Endothelial cell of umbilical vein (primary cell): ENCODE data around the gene RASGRP4. TPM values are rescaled to one million over a fixed set of nuclear protein-coding genes. Genes with fewer than 3 reads are reported as not detected.

Experiments used
- BruUV-seq: library from RNA; stranded (reverse); fragments of 400-500 nt; replicated peaks from 2 replicates; lab custom pipeline; 2021; lab: Mats Ljungman, UMichigan
- CTCF ChIA-PET: fragments of 300-600, 350-600 bp; sonication (Branson Sonifier 250); formaldehyde crosslinking; loops from one replicate; lab custom pipeline; 2021; ENCODE audit warnings: antibody characterized with exemption, inconsistent platforms; lab: Charles Lee
- POLR2A ChIA-PET: fragments of 300-600, 350-600 bp; sonication (Branson Sonifier 250); formaldehyde crosslinking; loops from one replicate; lab custom pipeline; 2021; ENCODE audit warnings: antibody characterized with exemption, inconsistent platforms; lab: Charles Lee
- DNase-seq: peaks from one replicate; pipeline ENCODE4 v3.0.0-alpha.2; 2011; ENCODE audit warnings: low read depth, low spot score
- FAIRE-seq: peaks from 2 replicates; lab custom pipeline; 2011; peaks lifted over from hg19 to GRCh38; lab: Jason Lieb, UNC
- H2AFZ ChIP-seq: 2 replicates; pipeline ENCODE4 v1.6.0; 2012; ENCODE audit warnings: low read depth, low read length, control low read depth, inconsistent platforms
- H3K27ac ChIP-seq: 2 replicates; pipeline ENCODE4 v1.5.1; 2011; ENCODE audit warnings: low read depth, mild to moderate bottlenecking, control low read depth, low read length, moderate library complexity; ENCODE audit not compliant: insufficient read depth
- H3K27me3 ChIP-seq, 2 experiments: 2 replicates each; pipeline versions ENCODE4 v1.6.0 to v1.6.1; 2011; ENCODE audit warnings: low read length in 2 of 2, mixed read lengths in 1 of 2; ENCODE audit not compliant: control insufficient read depth in 2 of 2, insufficient read depth in 2 of 2
- H3K36me3 ChIP-seq, 2 experiments: 2 replicates in 1 of 2; 3 replicates in 1 of 2; pipeline ENCODE4 v1.5.1; 2011; ENCODE audit warnings: low read length in 2 of 2, mild to moderate bottlenecking in 1 of 2, moderate library complexity in 1 of 2; ENCODE audit not compliant: control insufficient read depth in 2 of 2, insufficient read depth in 2 of 2; ENCODE audit errors: extremely low read depth in 1 of 2
- H3K4me1 ChIP-seq: 3 replicates; pipeline ENCODE4 v1.5.1; 2011; ENCODE audit warnings: mild to moderate bottlenecking, low read length; ENCODE audit not compliant: control insufficient read depth, insufficient read depth; ENCODE audit errors: extremely low read depth
- H3K4me2 ChIP-seq: 2 replicates; pipeline ENCODE4 v1.6.1; 2011; ENCODE audit warnings: low read length, control low read depth, mixed read lengths; ENCODE audit not compliant: insufficient read depth
- H3K4me3 ChIP-seq, 3 experiments: fragments of 200-600 bp in 1 of 3; sonication (generic), shearing (Covaris generic) in 1 of 3; replicated peaks in 1 of 3; 2 replicates each; pipeline ENCODE4 v1.5.1; 2011 to 2016; ENCODE audit warnings: control low read depth in 3 of 3, low read length in 3 of 3, mild to moderate bottlenecking in 2 of 3, inconsistent platforms in 1 of 3, low read depth in 1 of 3, moderate library complexity in 1 of 3; ENCODE audit not compliant: insufficient read depth in 1 of 3
- H3K79me2 ChIP-seq: 2 replicates; pipeline ENCODE4 v1.6.0; 2012; ENCODE audit warnings: low read length, inconsistent platforms; ENCODE audit not compliant: control insufficient read depth, insufficient read depth
- H3K9ac ChIP-seq: replicated peaks from 2 replicates; pipeline ENCODE3; 2011; ENCODE audit warnings: low read length, control low read depth; ENCODE audit not compliant: insufficient read depth; ENCODE audit errors: extremely low read depth
- H3K9me1 ChIP-seq: replicated peaks from 3 replicates; pipeline ENCODE4 v1.6.0; 2011; ENCODE audit warnings: mild to moderate bottlenecking, low read length; ENCODE audit not compliant: control insufficient read depth, insufficient read depth; ENCODE audit errors: extremely low read depth
- H3K9me3 ChIP-seq: replicated peaks from 2 replicates; pipeline ENCODE4 v1.5.1; 2012; ENCODE audit warnings: low read length, inconsistent platforms; ENCODE audit not compliant: control insufficient read depth, insufficient read depth
- H4K20me1 ChIP-seq: replicated peaks from 2 replicates; pipeline ENCODE3; 2011; ENCODE audit warnings: mild to moderate bottlenecking, low read length; ENCODE audit not compliant: control insufficient read depth, insufficient read depth; ENCODE audit errors: extremely low read depth
- CTCF ChIP-seq, 2 donors: IDR thresholded peaks; 1 replicate in 1 of 2; 2 replicates in 1 of 2; pipeline ENCODE4 v1.5.1; 2011; ENCODE audit warnings: low read length in 2 of 2, mild to moderate bottlenecking in 2 of 2, moderate library complexity in 2 of 2, control low read depth in 1 of 2, inconsistent platforms in 1 of 2, low read depth in 1 of 2; ENCODE audit not compliant: insufficient read depth in 1 of 2; ENCODE audit errors: extremely low read depth in 1 of 2
- EZH2 ChIP-seq: IDR thresholded peaks from 2 replicates; pipeline ENCODE4 v1.6.1; 2012; ENCODE audit warnings: borderline replicate concordance, low read depth, mild to moderate bottlenecking, moderate library complexity, low read length, inconsistent platforms; ENCODE audit not compliant: severe bottlenecking
- FOS ChIP-seq: IDR thresholded peaks from 2 replicates; pipeline ENCODE4 v1.6.1; 2011; ENCODE audit warnings: mild to moderate bottlenecking, low read length, moderate library complexity, borderline replicate concordance; ENCODE audit not compliant: insufficient read depth
- GATA2 ChIP-seq: IDR thresholded peaks from 2 replicates; pipeline ENCODE4 v1.7.0; 2011; ENCODE audit warnings: low read depth, mild to moderate bottlenecking, moderate library complexity, mixed read lengths, low read length; ENCODE audit not compliant: insufficient read length, insufficient read depth
- JUN ChIP-seq: IDR thresholded peaks from 2 replicates; pipeline ENCODE4 v1.6.1; 2011; ENCODE audit warnings: borderline replicate concordance, low read depth; ENCODE audit not compliant: insufficient read length, insufficient read depth
- MAX ChIP-seq: IDR thresholded peaks from 2 replicates; pipeline ENCODE4 v1.6.1; 2011; ENCODE audit not compliant: insufficient read depth, insufficient read length
- MYC ChIP-seq: IDR thresholded peaks from one replicate; pipeline ENCODE4 v1.6.1; 2011; ENCODE audit warnings: mild to moderate bottlenecking, low read depth, low read length
- POLR2A ChIP-seq: IDR thresholded peaks from 2 replicates; pipeline ENCODE4 v1.6.1; 2012; ENCODE audit warnings: low read depth, mild to moderate bottlenecking, control low read depth, low read length
- POLR2AphosphoS5 ChIP-seq: IDR thresholded peaks from 2 replicates; pipeline ENCODE4 v1.6.1; 2012; ENCODE audit warnings: low read depth, mild to moderate bottlenecking, control low read depth, low read length, moderate library complexity; ENCODE audit not compliant: insufficient read depth
- dilution Hi-C: fragments of 300-500 bp; cut with MboI; formaldehyde crosslinking; loops from one replicate; pipeline ENCODE4 v1.15.0; 2019; ENCODE audit warnings: low sequenced_read_pairs; ENCODE audit not compliant: extremely low pct_ligation_motif_present
- intact Hi-C: fragments of 100-400 bp; cut with micrococcal nuclease; formaldehyde crosslinking; loops from one replicate; pipeline ENCODE4 v1.10.0; 2022
- polyA plus RNA-seq, 4 experiments: library from polyadenylated mRNA; depleted of rRNA in 3 of 4; stranded (reverse) in 3 of 4; unstranded in 1 of 4; fragments of >200 nt; gene quantifications; 2 replicates each; pipeline versions ENCODE4 v1.2.1 to v1.2.3, GENCODE V29; 2011 to 2012; ENCODE audit warnings: missing spikeins in 1 of 4
- total RNA-seq: library from RNA; stranded (reverse); gene quantifications from 2 replicates; pipeline ENCODE4 v1.2.3, GENCODE V29; 2021

The RASGRP4 gene
- total and polyA plus RNA-seq, 2 donors (not counting 3 experiments of a cell fraction or from before 2014, with no cell fraction given) = not detected

- Histone ChIP-seq H4K20me1 (no peaks in the 10 kb centered on the region), H3K4me3 (no peak overlapping the region), H3K9me1 (no peaks in the 10 kb centered on the region), H3K36me3 (no peaks in the 10 kb centered on the region), H3K4me1 (no peaks in the 10 kb centered on the region), H3K9ac (no peak overlapping the region), H3K4me2 (no peak overlapping the region), H3K9me3 (no peaks in the 10 kb centered on the region), H3K79me2 (no peaks in the 10 kb centered on the region), H3K27me3 (no peaks in the 10 kb centered on the region), H3K27ac (no peak overlapping the region), H2AFZ (no peak overlapping the region)
- DNase-seq = no peak
- ChIA-PET CTCF (no interaction called here), POLR2A (no interaction called here)
- dilution Hi-C loops (no loop called here), intact Hi-C loops (no loop called here)
- BruUV-seq = no TSS peak
- FAIRE-seq = no peak
- TF ChIP-seq CTCF (IDR thresholded peaks at IDR 0.05; ENCODE audit: extremely low read depth in 1 of 2, insufficient read depth in 1 of 2, low read depth in 1 of 2, low read length in 2 of 2) (no peak), POLR2AphosphoS5 (no peak), FOS (no peak), POLR2A (no peak)
These were observed 26.7 kb upstream of the RASGRP4 start for GRCh38 chr19:38452430-38453366.

DNA sequence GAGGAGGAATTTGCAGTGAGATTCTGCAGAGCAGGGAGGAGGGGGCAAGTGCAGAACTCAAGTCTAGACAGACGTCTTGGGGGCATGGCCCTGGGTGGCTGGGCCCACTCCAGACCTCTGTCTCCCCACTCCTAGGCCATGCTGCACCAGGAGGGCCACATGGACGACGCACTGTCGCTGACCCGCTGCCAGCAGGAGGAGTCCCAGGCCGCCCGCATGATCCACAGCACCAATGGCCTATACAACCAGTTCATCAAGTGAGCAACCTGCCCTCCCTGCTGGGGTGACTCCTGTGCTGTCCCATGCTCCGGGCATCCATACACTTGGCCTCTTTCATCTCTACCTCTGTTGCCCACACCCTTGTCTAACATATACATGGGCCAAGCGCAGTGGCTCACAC, 25.6 kb upstream of the RASGRP4 start:
- H2AFZ ChIP-seq = no peak overlapping the region
- FAIRE-seq = no peak
- BruUV-seq = no TSS peak
- no peaks in the 10 kb centered on the region for H3K4me1 ChIP-seq
- no peaks in the 10 kb centered on the region for H3K9me1 ChIP-seq
- H3K4me3 ChIP-seq = no peak overlapping the region
- DNase-seq = no peak
- H3K79me2 ChIP-seq = no peaks in the 10 kb centered on the region
- H3K27me3 ChIP-seq = no peaks in the 10 kb centered on the region
- H3K9ac ChIP-seq = no peak overlapping the region
- H3K36me3 ChIP-seq = no peaks in the 10 kb centered on the region
- ChIA-PET CTCF (no interaction called here), POLR2A (no interaction called here)
- H3K4me2 ChIP-seq = no peak overlapping the region
- H4K20me1 ChIP-seq = no peaks in the 10 kb centered on the region
- intact Hi-C loops = no loop called here
- dilution Hi-C loops = no loop called here
- TF ChIP-seq MYC (no peak), MAX (no peak), CTCF (IDR thresholded peaks at IDR 0.05; ENCODE audit: extremely low read depth in 1 of 2, insufficient read depth in 1 of 2, low read depth in 1 of 2, low read length in 2 of 2) (no peak), POLR2AphosphoS5 (no peak), POLR2A (no peak), EZH2 (no peak), FOS (no peak), JUN (no peak), GATA2 (no peak)
- no peaks in the 10 kb centered on the region for H3K9me3 ChIP-seq
- H3K27ac ChIP-seq = no peak overlapping the region
